ENCODE data around the gene ABCA13.

The ABCA13 gene

GRCh38 chr7:48443051-48443450 lies 271.8 kb downstream of the ABCA13 start:
- no peak for DNase-seq

GRCh38 chr7:48446721-48447120 lies 275.5 kb downstream of the ABCA13 start:
- no peak for DNase-seq

- no peak for DNase-seq
These were observed 281.0 kb downstream of the ABCA13 start for GRCh38 chr7:48452218-48452617.

DNA sequence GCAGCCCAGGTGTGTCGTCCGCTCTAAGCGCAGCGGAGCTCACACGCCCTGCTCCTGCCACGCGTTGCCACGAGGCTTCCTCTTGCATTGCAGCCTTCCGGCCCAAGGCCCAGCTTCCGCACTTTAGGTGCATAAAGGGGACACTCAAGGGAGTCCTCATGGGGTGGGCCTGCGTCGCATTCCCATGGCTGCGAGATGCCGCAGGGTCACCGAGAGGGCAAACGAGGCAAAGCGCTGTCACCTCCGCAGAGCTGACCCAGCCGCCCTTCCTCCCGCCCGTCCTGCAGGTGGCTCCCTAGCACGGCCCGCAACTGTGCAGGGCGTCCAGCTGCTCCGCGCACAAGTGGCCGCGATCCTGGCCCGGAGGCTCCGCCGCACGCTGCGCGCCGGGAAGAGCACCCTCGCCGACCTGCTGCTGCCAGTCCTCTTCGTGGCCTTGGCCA lies 283.5 kb downstream of the ABCA13 start:
- no peak for DNase-seq

GRCh38 chr7:48455363-48455762 lies 284.1 kb downstream of the ABCA13 start:
- DNase-seq = no peak

DNA sequence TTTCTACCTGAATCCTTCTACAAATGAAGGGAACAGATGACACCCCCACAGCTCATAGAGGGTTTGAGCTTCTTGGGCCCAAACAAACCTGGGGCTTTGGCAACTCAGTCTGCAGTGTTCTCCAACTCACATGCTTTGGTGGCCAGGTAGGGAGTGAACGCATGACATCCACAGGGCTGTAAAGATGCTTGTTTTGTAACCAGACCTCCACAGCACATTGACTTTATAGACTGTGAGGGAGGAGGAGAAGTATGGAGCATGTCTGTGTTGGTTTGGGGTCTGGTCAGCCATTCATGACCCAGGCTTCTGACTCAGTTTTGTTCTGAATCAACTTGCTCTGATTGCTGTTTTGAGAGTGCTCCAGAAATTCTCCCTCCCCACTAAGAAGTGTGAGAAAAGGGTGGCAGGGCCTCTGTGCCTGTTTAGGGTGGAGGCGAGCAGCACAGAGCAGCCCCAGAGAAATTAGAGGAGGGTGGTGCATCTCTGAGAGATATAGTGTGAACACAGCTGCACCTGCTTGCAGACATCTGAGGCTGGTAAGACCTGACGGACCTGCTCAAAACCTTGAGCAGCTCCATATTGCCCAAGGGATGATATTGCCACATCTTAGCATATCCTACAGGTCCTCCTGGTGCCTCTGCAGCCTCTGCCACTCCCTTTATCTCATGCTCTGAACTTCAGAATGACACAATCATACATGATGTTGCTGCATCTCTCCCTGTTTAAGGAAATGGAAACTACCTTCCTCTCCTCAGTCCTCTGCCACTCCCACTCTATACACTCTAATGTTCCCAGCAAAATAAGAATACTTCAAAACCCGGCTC lies 287.7 kb downstream of the ABCA13 start:
- DNase-seq = no peak

GRCh38 chr7:48466713-48467112 lies 295.5 kb downstream of the ABCA13 start:
- no peak for DNase-seq

- DNase-seq = no peak
These were observed 299.9 kb downstream of the ABCA13 start for GRCh38 chr7:48471196-48471595.

GRCh38 chr7:48472640-48473039 lies 301.4 kb downstream of the ABCA13 start:
- no peak for DNase-seq

- no peak for DNase-seq
These were observed 302.1 kb downstream of the ABCA13 start for GRCh38 chr7:48473205-48473865.

GRCh38 chr7:48481235-48481634 lies 310.0 kb downstream of the ABCA13 start:
- DNase-seq = no peak

DNA sequence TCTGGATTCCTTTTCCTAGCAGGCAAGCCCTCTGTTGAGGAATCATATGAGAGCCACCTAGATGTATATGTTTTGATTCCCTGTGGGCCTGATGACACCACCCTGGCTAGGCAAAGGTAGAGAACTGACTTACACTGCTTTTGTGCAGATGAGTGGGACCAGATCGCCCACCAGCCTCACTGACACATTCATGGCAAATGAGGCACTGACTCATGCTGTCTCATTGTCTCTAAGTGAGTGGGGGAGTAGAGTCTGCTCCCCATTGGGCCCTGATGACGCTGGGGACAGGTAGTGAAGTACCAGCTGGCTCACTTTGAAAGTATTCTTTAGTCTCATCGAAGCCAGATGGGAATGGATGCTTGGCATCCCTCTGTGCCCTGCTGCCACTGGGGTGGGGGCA lies 326.3 kb downstream of the ABCA13 start:
- no peak for DNase-seq

DNA sequence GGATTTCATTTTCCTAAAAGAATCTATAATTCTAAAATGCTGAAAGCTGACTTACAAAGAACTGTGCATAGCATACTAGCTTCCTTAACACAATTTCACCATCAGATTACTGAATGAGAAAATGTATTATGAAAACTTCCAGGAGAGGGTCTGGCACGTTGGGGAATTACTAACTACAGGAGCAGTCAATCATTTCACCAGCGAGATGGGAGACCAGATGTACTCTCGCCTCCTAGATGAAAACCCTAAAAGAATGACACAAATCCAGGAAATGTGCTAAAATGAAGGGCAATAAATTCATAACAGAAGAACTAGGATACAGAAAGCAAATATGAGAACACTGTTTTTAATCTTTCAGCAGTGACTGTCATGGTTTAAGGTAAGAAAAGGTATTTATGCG lies 330.8 kb downstream of the ABCA13 start:
- DNase-seq = no peak

- no peak for DNase-seq
These were observed 333.8 kb downstream of the ABCA13 start for GRCh38 chr7:48505051-48505450.

- DNase-seq = no peak
These were observed 334.2 kb downstream of the ABCA13 start for GRCh38 chr7:48505466-48505865.

- no peak for DNase-seq
These were observed 335.3 kb downstream of the ABCA13 start for GRCh38 chr7:48506569-48506968.

DNA sequence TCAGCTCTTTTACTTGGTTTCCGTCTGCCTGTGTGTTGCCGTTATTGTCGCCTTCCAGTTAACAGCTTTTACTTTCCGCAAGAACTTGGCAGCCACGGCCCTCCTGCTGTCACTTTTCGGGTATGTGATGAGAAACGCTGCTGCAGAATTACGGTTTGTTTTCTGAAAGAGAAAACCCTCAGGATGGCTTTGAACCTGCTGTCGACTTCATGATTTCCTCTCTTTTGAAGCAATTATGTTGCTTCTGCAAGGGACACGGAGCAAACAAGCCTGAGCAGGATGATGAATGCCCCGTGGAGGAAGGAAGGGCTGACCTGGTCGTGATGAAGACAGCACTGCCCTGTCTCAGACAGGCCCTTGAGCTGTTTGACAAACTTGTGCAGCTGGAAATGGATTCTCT lies 339.8 kb downstream of the ABCA13 start:
- no peak for DNase-seq

DNA sequence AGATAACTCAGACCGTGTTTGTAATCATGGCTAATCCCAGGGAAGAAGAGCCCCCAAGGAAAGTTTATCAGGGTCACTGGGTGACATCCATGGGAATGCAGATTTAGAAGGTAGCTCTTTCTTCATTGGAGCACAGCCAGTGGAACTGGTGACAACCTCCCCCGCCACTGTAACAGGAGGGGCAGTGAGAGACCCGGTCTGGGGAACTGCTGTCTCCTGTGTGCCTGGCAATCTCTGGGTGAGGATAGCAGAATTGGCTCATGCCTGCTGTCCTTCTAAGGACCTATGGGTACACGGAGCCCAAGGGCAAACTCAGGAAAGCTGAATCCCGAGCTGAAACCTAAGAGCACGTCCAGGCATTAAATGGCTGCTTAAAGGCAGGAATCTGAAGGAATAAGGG lies 341.6 kb downstream of the ABCA13 start:
- DNase-seq = no peak

GRCh38 chr7:48515171-48515570 lies 343.9 kb downstream of the ABCA13 start:
- no peak for DNase-seq

GRCh38 chr7:48518092-48518491 lies 346.8 kb downstream of the ABCA13 start:
- no peak for DNase-seq

DNA sequence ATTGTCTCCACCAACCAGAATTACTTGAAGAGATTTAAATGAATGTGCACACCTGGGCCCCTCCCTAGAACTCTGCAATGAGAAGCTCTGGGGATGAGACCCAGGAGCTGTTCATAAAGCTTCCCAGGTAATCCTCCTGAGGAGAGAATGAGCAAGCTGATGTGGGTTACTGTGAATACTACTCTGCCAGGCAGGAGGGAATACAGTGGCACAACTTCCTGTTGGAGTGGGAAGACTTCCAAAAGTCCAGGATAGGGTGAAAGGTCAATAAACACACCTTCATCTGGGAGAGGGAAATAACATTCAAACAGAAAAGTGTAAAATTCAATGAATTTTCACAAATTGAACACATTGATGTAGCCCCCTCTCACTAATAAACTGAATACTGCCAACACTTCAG lies 351.4 kb downstream of the ABCA13 start:
- DNase-seq = no peak

GRCh38 chr7:48525736-48526732 lies 354.8 kb downstream of the ABCA13 start:
- DNase-seq = no peak

- DNase-seq = no peak
These were observed 357.4 kb downstream of the ABCA13 start for GRCh38 chr7:48528646-48529045.

Data from NCI-H1436 treated with DMSO at 0.1 percent for 48 hours (cell line).